ENCODE results near the gene RASAL2. TPM values are rescaled to one million over a fixed set of nuclear protein-coding genes. Genes with fewer than 3 reads are reported as not detected.

The RASAL2 gene
- total RNA-seq, 1 experiment from 2014 or later, result 28.7 TPM

GRCh38 chr1:178533121-178533946 is 439.4 kb downstream of the RASAL2 start:
- DNase-seq (ENCODE audit: low read depth), result no peak

Small RNA genes lying within 50 kb of the gene (small RNA-seq; reads per million reads assigned to genes)
- not detected for gene RF00017

Other genes starting within 250 kb of the RASAL2 start
- gene SEC16B, start 124.0 kb upstream of the RASAL2 start, total RNA-seq (2014; rRNA removed; shearing (Covaris generic)), result 0.59 and 1.5 TPM in 2 replicates

All from HT1080 (cell line).